Endothelial cell (in vitro differentiated cells): Measurements from ENCODE around the gene MPO. TPM values are rescaled to one million over a fixed set of nuclear protein-coding genes. Genes with fewer than 3 reads are reported as not detected.

ENCODE experiments used
- DNase-seq: peaks from one replicate; pipeline ENCODE4 v3.0.0; 2021; ENCODE audit warnings: low spot score
- H3K27ac Mint-ChIP-seq: one replicate; pipeline ENCODE4 v1.8.0; 2021; ENCODE audit warnings: mixed read lengths, inconsistent platforms; ENCODE audit not compliant: unreplicated experiment
- H3K27me3 Mint-ChIP-seq: one replicate; pipeline ENCODE4 v1.8.0; 2021; ENCODE audit warnings: mild to moderate bottlenecking, moderate library complexity, mixed read lengths, inconsistent platforms; ENCODE audit not compliant: unreplicated experiment
- H3K36me3 Mint-ChIP-seq: one replicate; pipeline ENCODE4 v1.8.0; 2021; ENCODE audit warnings: mild to moderate bottlenecking, low read depth, mixed read lengths, inconsistent platforms; ENCODE audit not compliant: unreplicated experiment
- H3K4me1 Mint-ChIP-seq: one replicate; pipeline ENCODE4 v1.8.0; 2021; ENCODE audit warnings: mild to moderate bottlenecking, mixed read lengths, inconsistent platforms; ENCODE audit not compliant: unreplicated experiment
- H3K4me3 Mint-ChIP-seq: one replicate; pipeline ENCODE4 v1.8.0; 2021; ENCODE audit warnings: mild to moderate bottlenecking, mixed read lengths, inconsistent platforms; ENCODE audit not compliant: unreplicated experiment
- H3K9me3 Mint-ChIP-seq: one replicate; pipeline ENCODE4 v1.8.0; 2021; ENCODE audit warnings: mixed read lengths, inconsistent platforms; ENCODE audit not compliant: unreplicated experiment
- CTCF ChIP-seq: fragments of 200-600 bp; sonication (generic); IDR thresholded peaks from one replicate; pipeline ENCODE4 v1.5.0; 2021; ENCODE audit warnings: antibody characterized with exemption; ENCODE audit not compliant: unreplicated experiment
- total RNA-seq: library from RNA; stranded (reverse); fragmentation: NEBNext Ultra II Directional; extraction: Animal tissue kit (Norgen Biotek cat#: 25700); gene quantifications from one replicate; pipeline ENCODE4 v1.2.1, GENCODE V29; 2021; ENCODE audit not compliant: unreplicated experiment

The MPO gene
- total RNA-seq, 1 donor from 2014 or later, result not detected

- Mint-ChIP-seq H3K27me3 (peaks cover 23% of the 10 kb centered on the region), H3K36me3 (no peaks in the 10 kb centered on the region), H3K9me3 (no peaks in the 10 kb centered on the region), H3K4me1 (peaks cover 12% of the 10 kb centered on the region), H3K27ac (peak overlapping the region; percentile 54), H3K4me3 (no peak overlapping the region)
- no peak for DNase-seq
- TF ChIP-seq CTCF, result no peak
These were observed 46.8 kb upstream of the MPO start for GRCh38 chr17:58327363-58328194.

GRCh38 chr17:58326609-58327362, 46.1 kb upstream of the MPO start:
- DNase-seq, result no peak
- Mint-ChIP-seq H3K4me1 (peaks cover 12% of the 10 kb centered on the region), H3K36me3 (no peaks in the 10 kb centered on the region), H3K27me3 (peaks cover 27% of the 10 kb centered on the region), H3K9me3 (no peaks in the 10 kb centered on the region), H3K27ac (peak overlapping the region; percentile 54), H3K4me3 (no peak overlapping the region)
- no peak for TF ChIP-seq CTCF

GRCh38 chr17:58325976-58326468, 45.3 kb upstream of the MPO start:
- Mint-ChIP-seq H3K36me3 (no peaks in the 10 kb centered on the region), H3K4me1 (peaks cover 12% of the 10 kb centered on the region), H3K27me3 (peaks cover 27% of the 10 kb centered on the region), H3K9me3 (no peaks in the 10 kb centered on the region), H3K27ac (no peak overlapping the region), H3K4me3 (no peak overlapping the region)
- DNase-seq, result no peak
- TF ChIP-seq CTCF, result no peak

GRCh38 chr17:58325289-58325726, 44.6 kb upstream of the MPO start:
- DNase-seq, result no peak
- Mint-ChIP-seq H3K4me1 (peaks cover 12% of the 10 kb centered on the region), H3K27ac (no peak overlapping the region), H3K36me3 (no peaks in the 10 kb centered on the region), H3K27me3 (peaks cover 27% of the 10 kb centered on the region), H3K9me3 (no peaks in the 10 kb centered on the region), H3K4me3 (peak overlapping the region; percentile 69)
- no peak for TF ChIP-seq CTCF
